KG1 (cell line): ENCODE data around the gene TFCP2.
A peak's percentile ranks its signal among the peaks of the same experiment; 100 is the strongest.
"Not testable (repeated sequence)": the region's sequence is repeated elsewhere in the genome, so short reads cannot be mapped to it uniquely, and the experiment has no call there.

Source experiments
- DNase-seq: peaks from one replicate; lab custom pipeline; 2025; lab: John Stamatoyannopoulos, UW

The TFCP2 gene, protein sequence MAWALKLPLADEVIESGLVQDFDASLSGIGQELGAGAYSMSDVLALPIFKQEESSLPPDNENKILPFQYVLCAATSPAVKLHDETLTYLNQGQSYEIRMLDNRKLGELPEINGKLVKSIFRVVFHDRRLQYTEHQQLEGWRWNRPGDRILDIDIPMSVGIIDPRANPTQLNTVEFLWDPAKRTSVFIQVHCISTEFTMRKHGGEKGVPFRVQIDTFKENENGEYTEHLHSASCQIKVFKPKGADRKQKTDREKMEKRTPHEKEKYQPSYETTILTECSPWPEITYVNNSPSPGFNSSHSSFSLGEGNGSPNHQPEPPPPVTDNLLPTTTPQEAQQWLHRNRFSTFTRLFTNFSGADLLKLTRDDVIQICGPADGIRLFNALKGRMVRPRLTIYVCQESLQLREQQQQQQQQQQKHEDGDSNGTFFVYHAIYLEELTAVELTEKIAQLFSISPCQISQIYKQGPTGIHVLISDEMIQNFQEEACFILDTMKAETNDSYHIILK

DNA sequence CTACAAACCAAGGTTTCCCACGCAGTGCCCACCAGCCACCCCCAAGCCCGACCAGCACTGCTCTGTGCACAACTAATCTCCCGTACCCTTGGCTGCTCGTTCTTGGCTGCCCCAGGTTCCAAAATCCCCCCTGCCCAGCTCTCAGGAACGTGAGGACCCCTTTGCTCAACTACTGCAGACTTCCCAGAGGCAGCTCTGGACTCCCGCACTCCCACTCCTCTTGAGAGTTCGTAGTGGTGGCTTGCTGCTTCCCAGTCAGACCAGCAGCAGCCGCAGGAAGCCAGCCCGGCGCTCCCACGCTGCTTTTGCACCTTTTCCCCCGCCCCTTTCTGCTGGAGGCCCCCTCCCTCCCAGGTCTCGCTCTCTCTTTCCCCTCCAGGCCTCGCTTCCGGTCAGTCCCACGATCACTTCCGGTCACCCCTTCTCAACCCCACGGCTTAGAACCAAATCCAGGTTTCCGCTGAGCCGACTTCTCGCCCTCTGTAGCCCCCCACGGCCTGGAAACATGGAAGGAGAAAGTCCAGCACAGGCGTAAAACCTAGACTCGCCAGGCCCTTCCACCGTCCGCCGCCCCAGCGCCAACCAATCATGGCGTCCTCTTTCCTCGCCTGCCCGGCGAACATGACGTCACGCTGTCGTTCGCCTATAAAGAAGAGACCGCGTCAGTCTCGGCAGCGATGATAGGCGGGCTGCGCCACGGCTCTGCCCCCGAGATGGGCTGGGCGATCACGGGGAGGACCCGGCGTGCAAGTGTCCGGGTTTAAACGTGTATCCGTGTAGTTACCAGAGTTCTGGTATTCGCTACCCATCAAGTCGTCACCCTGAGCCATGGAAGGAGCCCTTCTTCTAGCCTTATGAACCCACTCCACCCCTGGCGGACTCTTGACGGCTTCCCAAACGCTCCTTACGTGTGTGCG is at the start of gene TFCP2:
TSS of gene TFCP2 (minus strand) at position 621 of the 917 bp plus-strand sequence. CDS start 713 bp downstream, outside the sequence.
- peak; percentile 85 for DNase-seq

DNA sequence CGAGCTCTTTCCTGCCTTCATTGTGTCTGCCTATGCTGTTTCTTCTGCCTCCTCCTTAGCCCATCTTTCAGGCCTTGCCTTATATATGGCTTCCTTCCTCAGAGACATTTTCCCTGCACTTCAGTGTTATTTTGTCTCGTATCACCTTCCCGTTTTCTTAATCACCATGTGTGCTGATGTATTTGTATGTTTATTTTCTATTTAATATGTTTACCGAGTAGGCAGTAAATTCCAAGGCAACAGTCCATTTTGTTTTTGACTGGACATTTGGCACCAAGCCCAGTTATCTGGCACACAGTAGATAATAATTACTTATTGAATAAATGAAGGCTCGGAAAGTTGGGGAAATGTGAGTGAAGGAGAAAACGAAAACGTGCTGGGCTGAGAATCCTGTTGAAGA is 49.5 kb upstream of the TFCP2 start:
- no peak for DNase-seq

DNA sequence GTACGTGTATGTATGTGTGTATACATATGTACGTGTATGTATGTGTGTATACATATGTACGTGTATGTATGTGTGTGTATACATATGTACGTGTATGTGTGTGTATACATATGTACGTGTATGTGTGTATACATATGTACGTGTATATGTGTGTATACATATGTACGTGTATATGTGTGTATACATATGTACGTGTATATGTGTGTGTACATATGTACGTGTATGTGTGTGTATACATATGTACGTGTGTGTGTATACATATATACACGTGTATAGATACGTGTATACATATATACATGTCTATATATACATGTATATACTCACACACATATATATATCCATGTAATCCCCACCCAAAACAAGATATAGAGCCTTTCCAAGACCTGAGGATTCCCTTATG is 46.9 kb upstream of the TFCP2 start:
- not testable (repeated sequence) for DNase-seq

DNA sequence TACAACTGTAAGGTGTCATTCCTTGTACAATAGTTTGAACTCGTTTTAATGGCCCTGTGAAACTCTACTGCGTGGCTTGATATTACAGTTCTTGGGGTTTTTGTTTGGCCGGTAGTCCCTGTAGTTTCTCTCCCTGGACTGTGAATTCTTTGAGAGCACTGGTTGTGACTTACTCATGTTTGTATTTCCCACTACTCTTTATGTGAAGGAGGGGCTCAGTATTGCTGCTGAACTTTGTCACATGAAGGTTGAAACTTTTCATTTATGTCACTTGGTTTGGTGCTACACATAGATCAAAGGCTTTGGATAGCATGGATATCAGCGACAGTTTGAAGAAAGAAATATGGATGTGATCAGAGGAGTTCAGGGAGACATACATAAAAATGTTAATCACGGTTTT is 46.4 kb upstream of the TFCP2 start:
- DNase-seq: no peak

DNA sequence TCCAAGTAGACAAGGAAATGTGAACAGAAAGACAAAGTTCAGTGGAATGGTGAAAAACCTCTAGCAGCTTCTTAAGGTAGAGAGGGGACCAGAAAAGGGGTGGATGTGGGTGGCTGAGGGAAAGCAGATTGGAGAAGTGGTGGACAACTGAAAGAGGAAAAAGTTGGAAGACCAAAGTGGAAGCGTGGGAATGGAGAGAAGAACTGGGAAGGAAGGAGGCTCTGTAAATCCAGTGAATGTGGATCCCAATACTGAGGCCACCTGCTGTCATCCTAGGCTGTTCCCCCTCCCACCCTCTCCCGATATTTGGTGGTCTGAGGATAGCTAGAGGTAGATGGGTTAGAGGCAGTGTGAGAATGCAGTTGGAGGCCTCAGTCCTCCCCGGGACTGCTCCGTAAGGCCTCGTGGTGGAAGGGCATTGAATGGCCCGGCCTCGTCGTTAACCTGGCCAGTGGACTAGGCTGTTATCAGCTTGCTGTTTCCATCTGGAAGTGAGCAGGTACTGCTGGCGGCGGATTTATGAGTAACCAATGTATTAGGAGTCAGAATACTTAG is 45.7 kb upstream of the TFCP2 start:
- DNase-seq: no peak

DNA sequence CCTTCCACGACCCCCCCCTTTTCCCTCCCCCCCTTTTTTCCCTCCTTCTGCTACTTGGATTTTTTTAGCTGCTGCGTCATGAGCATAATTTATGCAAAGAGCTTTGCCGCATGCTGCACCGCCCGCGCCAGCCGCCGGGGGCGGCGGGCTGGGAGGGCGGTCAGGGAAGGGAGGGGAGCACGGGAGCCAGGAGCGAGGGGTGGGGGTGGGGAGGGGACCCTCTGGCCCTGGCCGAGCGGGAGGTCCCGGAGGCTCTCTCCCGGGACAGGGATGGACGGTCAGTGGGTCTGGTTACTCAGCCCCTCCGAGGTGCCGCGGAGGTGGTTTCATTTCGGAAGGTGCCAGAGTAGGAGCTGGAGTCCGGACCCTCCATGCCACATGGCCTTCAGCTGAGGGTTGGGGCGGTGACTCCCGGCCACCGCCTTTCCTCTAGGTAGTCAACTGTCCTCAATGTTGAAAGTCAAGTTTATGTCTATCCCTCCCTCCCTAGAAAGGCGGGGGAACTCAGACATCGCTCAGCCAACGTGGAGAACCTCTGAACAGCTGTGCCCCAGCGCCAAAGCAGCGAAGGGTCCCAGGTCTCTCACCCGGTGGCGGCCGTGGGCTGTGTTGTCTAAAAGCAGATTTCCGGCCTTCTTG is 45.2 kb upstream of the TFCP2 start, which contains the start of gene POU6F1:
TSS of gene POU6F1 (minus strand) at position 95 of the 639 bp plus-strand sequence. CDS start 11,226 bp downstream, outside the sequence.
- peak; percentile 84 for DNase-seq

DNA sequence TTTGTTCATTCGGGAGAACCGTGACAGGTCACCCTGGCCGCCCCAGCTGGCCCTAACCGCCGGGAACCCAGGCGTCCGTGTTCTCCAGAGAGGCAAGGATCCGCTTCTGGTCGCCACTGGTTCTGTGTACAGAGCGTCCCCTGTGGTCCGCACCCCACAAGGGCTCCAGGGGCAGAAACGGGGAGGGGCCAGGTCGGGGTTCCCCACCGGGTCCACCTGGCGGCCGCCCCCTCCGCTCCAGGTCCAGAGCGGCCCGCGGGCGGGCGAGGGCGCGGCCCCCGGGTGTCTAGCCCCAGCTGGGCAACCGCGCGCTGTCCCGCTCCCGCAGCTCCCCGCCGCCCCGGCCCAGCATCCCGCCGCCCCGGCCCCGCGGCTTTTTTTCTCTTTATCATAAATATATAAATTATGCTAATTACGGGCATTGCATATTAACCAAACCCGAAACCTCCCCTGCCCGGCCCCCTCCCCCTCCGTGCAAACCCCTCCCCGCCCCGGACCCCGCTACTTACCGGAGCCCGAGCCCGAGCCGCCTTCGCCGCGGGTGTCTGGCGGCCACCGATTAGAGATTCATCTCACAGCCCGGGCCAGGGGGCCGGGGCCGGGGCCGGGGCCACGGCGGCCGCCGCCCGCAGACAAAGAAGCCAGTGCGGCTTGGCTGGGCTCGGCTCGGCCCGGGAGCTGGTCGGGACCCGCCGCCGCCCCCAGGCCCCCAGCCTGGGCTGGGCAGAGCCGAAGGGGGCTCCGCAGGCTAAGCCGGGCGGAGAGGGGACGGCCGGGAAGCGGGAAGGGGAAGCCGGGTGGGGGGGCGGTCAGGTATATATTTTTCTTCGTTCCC is 44.4 kb upstream of the TFCP2 start:
- DNase-seq: no peak

DNA sequence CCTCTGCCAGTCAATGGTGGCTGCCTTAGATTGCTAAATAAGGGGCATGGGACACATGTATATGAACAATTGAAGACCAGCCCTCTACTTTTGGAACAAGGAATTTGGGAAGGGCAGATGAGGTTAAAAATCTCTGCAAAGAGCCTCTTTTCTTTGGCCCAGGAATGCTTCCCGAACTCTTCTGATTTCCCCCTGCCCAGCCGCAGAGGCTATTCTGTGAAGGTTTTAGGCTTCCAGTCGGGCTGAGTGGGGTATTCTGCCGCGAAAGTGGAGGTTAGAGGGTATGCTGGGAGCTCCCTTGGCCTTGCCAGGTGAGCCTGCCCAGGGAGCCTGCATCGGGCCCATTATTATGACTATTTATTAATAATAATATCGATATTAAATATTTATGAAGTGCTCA is 43.7 kb upstream of the TFCP2 start:
- no peak for DNase-seq

DNA sequence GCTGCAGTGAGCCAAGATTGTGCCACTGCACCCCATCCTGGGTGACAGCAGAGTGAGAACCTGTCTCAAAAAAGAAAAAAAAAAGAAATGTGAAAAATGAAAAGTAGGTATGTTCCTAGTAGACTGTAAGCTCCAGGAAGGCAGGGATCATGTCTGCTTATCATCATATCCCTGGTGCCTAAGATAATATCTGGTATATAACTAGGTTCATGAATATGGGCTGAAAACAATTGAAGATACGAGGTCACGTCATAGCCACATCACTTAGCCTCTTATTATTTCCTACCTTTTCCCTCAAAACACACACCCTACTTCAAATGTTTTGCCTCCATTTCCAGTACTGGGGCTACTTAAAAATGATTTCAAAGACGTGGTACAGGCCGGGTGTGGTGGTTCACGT is 42.0 kb upstream of the TFCP2 start:
- DNase-seq: no peak

DNA sequence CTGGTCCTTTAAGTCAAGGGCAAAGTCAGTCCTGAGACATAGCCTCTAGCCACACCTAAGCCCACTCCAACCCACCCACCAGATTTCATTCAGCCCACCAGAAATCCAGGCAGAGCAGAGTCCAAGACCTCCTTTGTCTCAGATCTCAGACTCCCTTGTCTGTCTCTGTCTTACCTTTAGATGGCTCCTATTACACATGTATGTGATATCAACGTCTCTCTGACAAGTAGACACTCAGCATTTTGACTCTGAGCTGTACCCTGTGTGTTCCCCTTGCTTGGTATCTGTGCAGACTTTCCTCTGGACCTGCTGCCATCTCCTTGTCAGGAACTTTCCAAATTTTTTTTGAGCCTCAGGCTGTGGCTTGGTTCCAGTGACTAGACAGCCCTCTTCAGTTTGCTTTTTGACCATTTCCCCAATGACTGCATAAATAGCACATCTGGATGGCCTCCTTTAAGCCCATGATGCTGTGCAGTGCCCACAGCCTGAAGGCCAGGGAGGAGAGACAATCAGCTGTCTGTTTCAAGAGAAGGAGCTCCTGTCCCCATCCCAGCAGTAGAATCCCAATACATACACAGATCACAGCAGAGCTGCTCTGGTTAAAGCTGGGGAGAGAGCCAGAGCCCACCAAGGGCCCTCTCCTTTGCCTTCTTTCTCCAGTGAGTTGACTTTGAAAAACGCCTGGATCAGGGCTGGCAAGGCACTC is 37.9 kb upstream of the TFCP2 start:
- no peak for DNase-seq

DNA sequence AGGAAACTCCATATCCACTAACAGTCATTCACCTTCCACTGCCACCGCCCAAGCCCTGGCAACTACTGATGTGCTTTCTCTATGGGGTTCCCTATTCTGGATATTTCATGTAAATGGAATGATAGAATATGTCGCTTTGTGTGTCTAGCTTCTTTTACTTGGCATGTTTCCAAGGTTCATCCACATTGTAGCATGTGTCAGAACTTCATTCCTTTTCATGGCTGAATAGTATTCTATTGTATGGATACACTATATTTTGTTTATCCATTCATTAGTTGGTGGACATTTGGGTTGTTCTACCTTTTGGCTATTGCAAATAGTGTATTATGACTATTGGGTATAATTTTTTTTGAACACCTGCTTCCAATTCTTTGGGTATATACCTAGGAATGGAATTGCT is 36.3 kb upstream of the TFCP2 start:
- DNase-seq: no peak

DNA sequence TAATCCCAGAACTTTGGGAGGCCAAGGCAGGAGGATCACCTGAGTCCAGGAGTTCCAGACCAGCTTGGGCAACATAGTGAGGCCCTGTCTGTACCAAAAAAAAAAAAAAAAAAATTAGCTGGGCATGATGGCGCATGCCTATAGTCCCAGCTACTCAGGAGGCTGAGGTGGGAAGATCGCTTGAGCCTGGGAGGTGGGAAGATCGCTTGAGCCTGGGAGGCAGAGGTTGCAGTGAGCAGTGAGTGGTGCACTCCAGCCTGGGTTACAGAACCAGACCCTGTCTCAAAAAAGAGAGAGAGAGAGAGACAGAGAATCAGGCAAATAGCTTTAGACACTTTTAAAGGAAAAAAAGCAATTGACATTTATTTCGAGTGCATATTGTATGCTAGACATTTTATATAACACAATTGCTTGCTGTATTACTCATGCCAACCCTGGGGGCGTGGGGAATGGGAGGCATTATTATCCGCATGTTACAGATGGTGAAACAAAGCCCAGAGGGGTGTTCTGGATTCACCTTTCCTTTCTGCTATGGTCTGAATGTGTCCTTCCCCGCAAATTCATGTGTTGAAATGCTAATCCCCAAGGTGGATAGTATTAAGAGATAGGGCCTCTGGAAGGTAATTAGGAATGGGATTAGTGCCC is 35.2 kb upstream of the TFCP2 start:
- no peak for DNase-seq

DNA sequence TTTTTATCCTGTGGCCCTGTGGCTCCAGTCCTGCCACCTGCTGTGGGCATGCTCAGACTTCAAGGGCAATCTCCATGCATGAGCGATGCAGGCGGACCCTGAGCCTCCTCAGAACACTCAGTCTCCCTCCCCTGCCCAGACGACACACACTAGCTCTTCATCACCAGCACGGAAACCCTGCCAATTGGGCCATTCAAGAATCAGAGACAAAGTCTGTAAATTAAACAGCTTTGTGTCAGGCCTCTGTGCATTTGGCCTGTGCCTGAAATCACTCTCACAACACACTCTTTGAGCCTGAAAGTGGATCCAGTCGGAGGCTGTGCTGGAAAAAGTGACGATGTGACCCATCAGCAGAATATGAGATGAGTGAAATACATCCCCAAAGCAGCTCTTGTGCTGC is 32.4 kb upstream of the TFCP2 start:
- DNase-seq: no peak

DNA sequence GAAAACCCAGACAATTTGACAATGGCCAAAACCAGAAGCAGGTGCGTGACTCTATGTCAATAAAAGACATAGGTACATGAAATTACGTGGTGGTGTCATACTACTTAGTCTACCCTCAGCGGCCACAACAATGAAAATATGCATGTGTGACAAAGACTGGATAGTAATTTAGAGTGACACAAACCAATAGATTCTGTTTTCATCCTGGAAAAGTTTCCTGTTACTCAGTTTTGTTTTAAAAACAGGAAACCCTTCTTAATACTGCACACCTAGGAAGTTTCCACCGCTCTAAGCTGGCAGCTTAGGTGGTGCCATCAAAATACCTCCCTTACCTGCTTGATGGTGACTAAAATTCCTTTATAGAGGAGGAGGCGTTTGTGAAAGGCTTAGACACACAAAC is 29.8 kb upstream of the TFCP2 start:
- no peak for DNase-seq

DNA sequence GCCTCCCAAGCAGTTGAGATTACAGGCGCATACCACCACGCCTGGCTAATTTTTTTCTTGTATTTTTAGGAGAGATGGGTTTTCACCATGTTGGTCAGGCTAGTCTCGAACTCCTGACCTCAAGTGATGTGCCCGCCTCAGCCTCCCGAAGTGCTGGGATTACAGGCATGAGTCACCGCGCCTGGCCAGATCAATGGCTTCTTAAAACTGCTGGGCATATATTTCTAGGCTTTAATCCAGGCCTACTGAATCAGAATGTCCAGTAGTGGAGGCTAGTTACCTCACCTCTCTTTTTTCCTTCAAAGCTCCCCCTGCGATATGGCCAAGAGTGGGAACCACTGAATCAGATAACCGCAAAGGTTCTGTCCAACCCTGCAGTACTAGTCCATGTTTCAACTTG is 27.9 kb upstream of the TFCP2 start:
- no peak for DNase-seq

DNA sequence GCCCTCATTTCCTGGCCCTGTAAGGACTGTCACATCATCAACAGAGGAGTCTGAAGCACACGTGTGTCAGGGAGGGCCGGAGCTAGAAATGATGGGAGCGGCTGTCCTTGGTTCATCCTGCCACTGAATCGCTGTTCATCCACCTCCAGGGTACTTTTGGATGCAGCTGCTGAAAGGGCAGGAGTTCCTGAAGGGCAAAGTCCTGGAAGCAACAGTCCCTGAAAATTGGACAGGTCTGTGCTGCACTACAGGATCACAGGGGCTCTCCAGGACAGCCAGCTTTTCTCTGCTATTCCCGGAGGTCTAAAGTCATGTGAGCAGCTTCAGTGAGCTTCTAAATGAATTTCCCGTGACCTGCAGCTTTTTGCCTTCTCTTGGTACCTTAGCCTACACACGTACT is 27.2 kb upstream of the TFCP2 start:
- DNase-seq: no peak

DNA sequence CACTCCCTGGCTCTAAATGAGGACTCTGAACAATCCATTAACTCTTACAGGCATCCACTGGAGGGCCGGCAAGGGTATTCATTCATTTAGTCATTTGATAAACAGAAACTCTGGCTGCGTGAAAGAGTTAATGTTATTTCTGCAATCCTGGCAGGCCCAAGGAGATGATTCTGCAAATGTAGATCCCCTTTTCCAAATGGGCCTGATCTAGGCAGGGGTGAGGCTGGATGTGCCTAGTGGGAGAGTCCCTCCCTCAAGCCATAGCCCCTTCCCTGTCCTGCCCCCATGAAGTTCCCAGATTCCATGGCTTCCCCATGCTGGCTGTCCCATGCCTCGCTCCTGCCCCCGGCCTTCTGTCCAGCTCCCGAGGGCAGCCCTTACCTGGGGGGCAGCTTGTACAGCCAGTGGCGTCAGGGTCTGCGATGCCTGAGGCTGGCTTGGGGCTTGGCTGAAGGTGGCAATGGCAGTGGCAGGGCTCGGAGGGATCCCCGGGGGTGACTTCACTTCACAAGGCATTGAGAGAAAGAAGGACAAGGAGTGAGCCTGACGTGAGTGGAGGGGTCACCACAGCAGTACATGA is 26.5 kb upstream of the TFCP2 start:
- no peak for DNase-seq

DNA sequence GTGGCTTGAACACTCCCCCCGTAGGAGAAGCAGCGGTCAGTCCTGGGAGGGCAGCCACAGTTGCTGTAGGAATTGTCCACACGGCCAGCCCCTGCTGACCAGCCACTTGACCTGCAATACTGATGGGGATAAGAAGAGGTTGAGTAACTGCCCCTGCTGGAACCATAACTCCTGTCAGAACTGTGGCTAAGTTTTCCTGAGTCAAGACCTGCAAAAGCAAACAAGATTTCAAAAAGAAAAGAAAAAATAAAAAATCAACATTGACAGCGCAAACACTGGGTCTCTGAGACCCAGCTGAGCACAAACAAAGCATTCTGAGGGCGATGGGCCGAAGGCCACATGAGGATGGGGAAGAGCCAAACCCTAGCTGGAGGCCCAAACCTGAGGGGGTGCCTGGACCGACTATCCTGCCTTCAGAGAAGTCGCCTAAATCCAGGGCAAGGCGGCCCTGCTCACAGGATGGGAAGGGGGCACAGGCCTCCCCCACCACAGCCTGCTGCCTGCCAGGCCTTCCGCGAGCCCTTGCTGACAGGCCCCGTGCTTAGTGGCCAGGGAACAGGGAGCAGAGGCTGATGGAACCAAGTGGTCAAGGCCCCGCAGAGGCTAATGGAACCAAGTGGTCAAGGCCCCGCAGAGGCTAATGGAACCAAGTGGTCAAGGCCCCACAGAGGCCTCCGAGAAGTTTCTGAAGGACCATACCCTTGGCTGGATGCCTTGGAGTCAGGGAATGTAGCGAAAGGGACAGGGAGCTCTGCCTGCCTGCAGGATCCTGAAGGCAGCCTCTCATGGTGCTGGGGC is 25.8 kb upstream of the TFCP2 start:
- DNase-seq: no peak
